B cell (primary cell): ENCODE measurements around the gene KRTAP10-7. TPM values are rescaled to one million over a fixed set of nuclear protein-coding genes. Genes with fewer than 3 reads are reported as not detected.

ENCODE experiments used
- ATAC-seq: fragments of 200-7000 bp; cut with Tn5 transposase; one replicate; pipeline ENCODE4 v1.10.0; 2021; ENCODE audit warnings: low read depth, mild to moderate bottlenecking, moderate number of reproducible peaks, moderate library complexity
- CTCF ChIA-PET: fragments of 350-600 bp; sonication (Branson Sonifier 250); formaldehyde crosslinking; loops from one replicate; lab custom pipeline; 2021; ENCODE audit warnings: antibody characterized with exemption, inconsistent platforms; lab: Charles Lee
- POLR2A ChIA-PET: fragments of 350-600 bp; sonication (Branson Sonifier 250); formaldehyde crosslinking; loops from one replicate; lab custom pipeline; 2021; ENCODE audit warnings: antibody characterized with exemption; lab: Charles Lee
- DNase-seq: peaks from one replicate; pipeline ENCODE4 v3.0.0; 2013
- H2AFZ ChIP-seq: 2 replicates; pipeline ENCODE4 v1.6.1; 2012; ENCODE audit warnings: mild to moderate bottlenecking, low read depth, low read length; ENCODE audit not compliant: insufficient read depth, poor library complexity, severe bottlenecking
- H3K27ac ChIP-seq, 2 donors: 1 replicate in 1 of 2; 2 replicates in 1 of 2; pipeline ENCODE4 v1.5.1; 2012 to 2013; ENCODE audit warnings: low read length in 2 of 2, mild to moderate bottlenecking in 2 of 2, moderate library complexity in 1 of 2
- H3K27me3 ChIP-seq, 4 experiments: fragments of 200-600 bp in 1 of 4; sonication (generic) in 1 of 4; replicated peaks in 1 of 4; 1 replicate in 2 of 4; 2 replicates in 2 of 4; pipeline versions ENCODE4 v1.6.1 to v1.7.0; 2013 to 2016; ENCODE audit warnings: low read length in 3 of 4, mild to moderate bottlenecking in 2 of 4, mixed read lengths in 1 of 4, moderate library complexity in 1 of 4; ENCODE audit not compliant: insufficient read depth in 4 of 4, control insufficient read depth in 3 of 4; ENCODE audit errors: control extremely low read depth in 1 of 4
- H3K36me3 ChIP-seq, 2 experiments: replicated peaks in 1 of 2; 1 replicate in 1 of 2; 2 replicates in 1 of 2; pipeline versions ENCODE4 v1.6.1 to v1.7.1; 2013; ENCODE audit warnings: low read length in 1 of 2; ENCODE audit not compliant: insufficient read depth in 2 of 2, control insufficient read depth in 1 of 2; ENCODE audit errors: control extremely low read depth in 1 of 2, extremely low read depth in 1 of 2
- H3K4me1 ChIP-seq, 2 donors: fragments of 200-600 bp in 1 of 2; sonication (generic) in 1 of 2; 1 replicate in 1 of 2; 2 replicates in 1 of 2; pipeline versions ENCODE4 v1.5.1 to v1.6.1; 2013 to 2017; ENCODE audit warnings: low read length in 2 of 2; ENCODE audit not compliant: control insufficient read depth in 2 of 2, insufficient read depth in 2 of 2
- H3K4me2 ChIP-seq: replicated peaks from 2 replicates; pipeline ENCODE3; 2012; ENCODE audit warnings: mild to moderate bottlenecking, low read depth, low read length; ENCODE audit not compliant: poor library complexity, severe bottlenecking
- H3K4me3 ChIP-seq, 5 experiments: fragments of 200-600 bp in 1 of 5; sonication (generic) in 1 of 5; 1 replicate in 3 of 5; 2 replicates in 2 of 5; pipeline versions ENCODE4 v1.5.1 to v1.7.0; 2011 to 2016; ENCODE audit warnings: low read length in 4 of 5, mild to moderate bottlenecking in 4 of 5, low read depth in 2 of 5, control low read depth in 1 of 5, moderate library complexity in 1 of 5; ENCODE audit not compliant: insufficient read depth in 1 of 5; ENCODE audit errors: control extremely low read depth in 1 of 5, extremely low read depth in 1 of 5
- H3K79me2 ChIP-seq: fragments of 200-600 bp; sonication (generic); one replicate; pipeline ENCODE4 v1.6.0; 2016; ENCODE audit warnings: low read length; ENCODE audit not compliant: control insufficient read depth, insufficient read depth
- H3K9ac ChIP-seq: fragments of 200-600 bp; sonication (generic); 2 replicates; pipeline ENCODE4 v1.6.1; 2017; ENCODE audit warnings: mild to moderate bottlenecking, low read length, moderate library complexity
- H3K9me3 ChIP-seq, 3 donors: one replicate each; pipeline versions ENCODE4 v1.6.1 to v1.7.1; 2013; ENCODE audit warnings: low read length in 2 of 3; ENCODE audit not compliant: control insufficient read depth in 2 of 3, insufficient read depth in 1 of 3; ENCODE audit errors: control extremely low read depth in 1 of 3
- H4K20me1 ChIP-seq: 2 replicates; pipeline ENCODE4 v1.6.0; 2012; ENCODE audit warnings: mild to moderate bottlenecking, low read length; ENCODE audit not compliant: insufficient read depth, control insufficient read depth, poor library complexity, severe bottlenecking
- H3K27ac Mint-ChIP-seq: one replicate; pipeline ENCODE4 v1.8.0; 2021; ENCODE audit warnings: mixed read lengths
- H3K27me3 Mint-ChIP-seq: one replicate; pipeline ENCODE4 v1.8.0; 2021; ENCODE audit warnings: mixed read lengths
- H3K4me1 Mint-ChIP-seq: one replicate; pipeline ENCODE4 v1.8.0; 2021; ENCODE audit warnings: mixed read lengths
- H3K4me3 Mint-ChIP-seq: one replicate; pipeline ENCODE4 v1.8.0; 2021; ENCODE audit warnings: mixed read lengths
- H3K9me3 Mint-ChIP-seq: one replicate; pipeline ENCODE4 v1.8.0; 2022; ENCODE audit warnings: mixed read lengths; ENCODE audit not compliant: insufficient read depth
- CTCF ChIP-seq: fragments of 200-600 bp; IDR thresholded peaks from one replicate; pipeline ENCODE4 v1.8.0; 2022; ENCODE audit warnings: antibody characterized with exemption, mild to moderate bottlenecking
- EZH2 ChIP-seq: IDR thresholded peaks from 2 replicates; pipeline ENCODE4 v1.6.1; 2012; ENCODE audit warnings: borderline replicate concordance, low read depth, mild to moderate bottlenecking, moderate library complexity, low read length; ENCODE audit not compliant: insufficient read depth, poor library complexity, severe bottlenecking
- WGBS: methylation state at CpG from one replicate; pipeline ENCODE4 v1.1.5; 2013; ENCODE audit warnings: missing lambda C conversion rate; ENCODE audit not compliant: insufficient coverage; 5-methylcytosine and 5-hydroxymethylcytosine counted together
- intact Hi-C: fragments of 100-400 bp; cut with micrococcal nuclease; formaldehyde crosslinking; loops from one replicate; pipeline ENCODE4 v1.10.0; 2022
- polyA plus RNA-seq: library from polyadenylated mRNA; depleted of rRNA; stranded (reverse); fragments of >200 nt; gene quantifications from 2 replicates; pipeline ENCODE4 v1.2.3, GENCODE V29; 2012
- total RNA-seq, 2 donors: library from RNA; stranded (reverse); fragments of 120-200 nt in 1 of 2; gene quantifications; 1 replicate in 1 of 2; 2 replicates in 1 of 2; pipeline versions ENCODE4 v1.2.3 to v1.2.4, GENCODE V29; 2013 to 2022

KRTAP10-7 gene
- total and polyA plus RNA-seq, 2 donors (not counting 1 experiment from before 2014, with no cell fraction given) = not detected

- TF ChIP-seq EZH2 (no peak), CTCF (no peak)
- H3K9me3 ChIP-seq = peaks cover 0 to 6% (median 3%) of the 10 kb centered on the region in 3 donors
- Mint-ChIP-seq H3K27me3 (peaks cover 24% of the 10 kb centered on the region), H3K4me3 (no peak overlapping the region), H3K4me1 (no peaks in the 10 kb centered on the region), H3K9me3 (peaks cover 4% of the 10 kb centered on the region), H3K27ac (no peak overlapping the region)
- peaks cover 0 to 3% (median 0%) of the 10 kb centered on the region in 4 experiments for H3K27me3 ChIP-seq
- DNase-seq = no peak
- no peaks in the 10 kb centered on the region for H3K4me1 ChIP-seq
- no peak overlapping the region for H3K27ac ChIP-seq
- H2AFZ ChIP-seq = no peak overlapping the region
- no peak for ATAC-seq
- H3K4me2 ChIP-seq = no peak overlapping the region
- ChIA-PET POLR2A (no interaction called here), CTCF (no interaction called here)
- no peaks in the 10 kb centered on the region for H3K36me3 ChIP-seq
- WGBS = 76% methylated on average over 2 of the region's 6 CpGs
- no peaks in the 10 kb centered on the region for H4K20me1 ChIP-seq
- H3K79me2 ChIP-seq = no peaks in the 10 kb centered on the region
- no peak overlapping the region for H3K9ac ChIP-seq
- no peak overlapping the region for H3K4me3 ChIP-seq
- intact Hi-C loops = no loop called here
These were observed 4.9 kb upstream of the KRTAP10-7 start for GRCh38 chr21:44595524-44595923.

GRCh38 chr21:44596068-44596725, 4.2 kb upstream of the KRTAP10-7 start:
- Histone ChIP-seq H3K79me2 (no peaks in the 10 kb centered on the region), H4K20me1 (no peaks in the 10 kb centered on the region), H3K27me3 (peaks cover 0 to 3% (median 0%) of the 10 kb centered on the region in 4 experiments), H3K4me2 (no peak overlapping the region), H3K4me3 (no peak overlapping the region), H3K4me1 (no peaks in the 10 kb centered on the region), H3K27ac (no peak overlapping the region), H3K9ac (no peak overlapping the region), H3K36me3 (no peaks in the 10 kb centered on the region), H2AFZ (no peak overlapping the region), H3K9me3 (peaks cover 0 to 6% (median 3%) of the 10 kb centered on the region in 3 donors)
- ChIA-PET CTCF (no interaction called here), POLR2A (no interaction called here)
- peaks cover 4% of the 10 kb centered on the region for H3K9me3 Mint-ChIP-seq
- peaks cover 25% of the 10 kb centered on the region for H3K27me3 Mint-ChIP-seq
- intact Hi-C loops = no loop called here
- WGBS = 93% methylated on average over 5 of the region's 9 CpGs
- TF ChIP-seq EZH2 (no peak), CTCF (no peak)
- DNase-seq (no peak), ATAC-seq (no peak)
- H3K4me3 Mint-ChIP-seq = no peak overlapping the region
- H3K4me1 Mint-ChIP-seq = no peaks in the 10 kb centered on the region
- H3K27ac Mint-ChIP-seq = no peak overlapping the region
